AG10803 (cell line): ENCODE data around the gene C16orf46.

Source experiments
- DNase-seq: peaks from one replicate; pipeline ENCODE4 v3.0.0; 2010; ENCODE audit warnings: low read depth
- H3K4me3 ChIP-seq: 2 replicates; pipeline ENCODE4 v1.5.1; 2011; ENCODE audit warnings: mild to moderate bottlenecking, low read length, control low read depth
- TF ChIP-seq, protein P1 (sequence below): conservative IDR thresholded peaks from 2 replicates; pipeline ENCODE4 v1.5.1; 2011; ENCODE audit warnings: mild to moderate bottlenecking, low read length, control low read depth, inconsistent platforms

The C16orf46 gene

DNA sequence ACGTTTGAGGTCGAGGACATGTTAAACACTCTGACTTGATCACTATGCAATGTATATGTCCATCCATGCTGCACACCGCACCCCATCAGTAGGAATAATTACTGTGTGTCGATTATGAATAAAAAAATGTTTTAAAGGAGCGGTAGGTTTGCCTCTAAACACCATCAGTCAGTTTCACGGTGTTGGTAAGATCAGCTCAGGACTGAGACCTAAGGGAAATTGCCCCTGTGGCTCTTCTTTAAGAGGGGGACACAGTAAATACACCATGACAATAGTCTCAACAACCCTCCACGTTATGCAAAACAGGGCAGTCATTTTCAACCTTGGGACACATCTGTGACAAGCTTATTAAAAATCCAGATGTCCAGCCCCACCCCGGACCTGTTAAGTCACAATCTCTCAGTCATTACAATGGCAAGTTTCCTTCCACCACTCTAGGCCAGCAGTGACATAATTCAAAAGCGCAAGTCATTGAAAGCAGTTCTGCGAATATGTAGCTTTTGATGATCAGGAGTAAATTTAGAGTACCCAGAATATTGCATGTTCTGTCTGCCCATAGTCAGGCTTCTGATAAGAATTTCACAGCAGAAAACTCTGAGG, 40.2 kb downstream of the C16orf46 start:
- peak; percentile 24 for DNase-seq
- peak overlapping the region; percentile 72 for H3K4me3 ChIP-seq
- TF ChIP-seq, protein P1, sequence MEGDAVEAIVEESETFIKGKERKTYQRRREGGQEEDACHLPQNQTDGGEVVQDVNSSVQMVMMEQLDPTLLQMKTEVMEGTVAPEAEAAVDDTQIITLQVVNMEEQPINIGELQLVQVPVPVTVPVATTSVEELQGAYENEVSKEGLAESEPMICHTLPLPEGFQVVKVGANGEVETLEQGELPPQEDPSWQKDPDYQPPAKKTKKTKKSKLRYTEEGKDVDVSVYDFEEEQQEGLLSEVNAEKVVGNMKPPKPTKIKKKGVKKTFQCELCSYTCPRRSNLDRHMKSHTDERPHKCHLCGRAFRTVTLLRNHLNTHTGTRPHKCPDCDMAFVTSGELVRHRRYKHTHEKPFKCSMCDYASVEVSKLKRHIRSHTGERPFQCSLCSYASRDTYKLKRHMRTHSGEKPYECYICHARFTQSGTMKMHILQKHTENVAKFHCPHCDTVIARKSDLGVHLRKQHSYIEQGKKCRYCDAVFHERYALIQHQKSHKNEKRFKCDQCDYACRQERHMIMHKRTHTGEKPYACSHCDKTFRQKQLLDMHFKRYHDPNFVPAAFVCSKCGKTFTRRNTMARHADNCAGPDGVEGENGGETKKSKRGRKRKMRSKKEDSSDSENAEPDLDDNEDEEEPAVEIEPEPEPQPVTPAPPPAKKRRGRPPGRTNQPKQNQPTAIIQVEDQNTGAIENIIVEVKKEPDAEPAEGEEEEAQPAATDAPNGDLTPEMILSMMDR = no peak

DNA sequence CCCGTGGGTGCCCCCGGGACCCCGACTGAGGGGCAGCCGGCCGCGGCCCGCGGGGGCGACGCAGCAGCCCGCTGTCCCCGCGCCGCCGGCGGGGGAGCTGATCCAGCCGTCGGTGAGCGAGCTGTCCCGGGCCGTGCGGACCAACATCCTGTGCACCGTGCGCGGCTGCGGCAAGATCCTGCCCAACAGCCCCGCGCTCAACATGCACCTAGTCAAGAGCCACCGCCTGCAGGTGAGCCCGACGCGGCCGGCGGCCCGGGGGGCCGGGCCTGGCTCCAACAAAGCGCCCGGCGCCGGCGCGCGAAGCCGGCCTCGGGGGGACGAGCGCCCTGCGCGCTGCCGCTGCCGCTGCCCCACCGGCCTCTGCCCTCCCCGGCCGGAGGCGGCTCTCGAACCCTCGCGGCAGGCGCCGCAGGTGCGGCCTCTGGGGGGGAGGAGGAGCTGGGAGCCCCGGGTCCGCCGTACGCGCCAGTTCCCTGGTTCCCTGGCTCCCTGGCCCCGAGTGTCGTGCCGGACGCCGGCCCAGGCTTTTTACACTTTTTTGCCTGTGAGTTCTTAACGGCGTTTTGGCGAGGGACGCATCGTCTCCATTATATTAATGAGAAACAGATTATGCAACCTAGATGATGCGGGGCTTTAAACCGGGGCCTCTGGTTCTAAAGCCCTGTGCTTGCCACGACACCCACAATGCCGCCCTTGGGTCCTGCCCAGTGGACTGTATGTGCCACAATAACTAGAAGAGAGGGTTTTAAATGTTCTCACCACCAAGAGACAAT, 40.9 kb downstream of the C16orf46 start:
- TF ChIP-seq, protein P1 = no peak
- DNase-seq = peak; percentile 26
- peak overlapping the region; percentile 72 for H3K4me3 ChIP-seq

DNA sequence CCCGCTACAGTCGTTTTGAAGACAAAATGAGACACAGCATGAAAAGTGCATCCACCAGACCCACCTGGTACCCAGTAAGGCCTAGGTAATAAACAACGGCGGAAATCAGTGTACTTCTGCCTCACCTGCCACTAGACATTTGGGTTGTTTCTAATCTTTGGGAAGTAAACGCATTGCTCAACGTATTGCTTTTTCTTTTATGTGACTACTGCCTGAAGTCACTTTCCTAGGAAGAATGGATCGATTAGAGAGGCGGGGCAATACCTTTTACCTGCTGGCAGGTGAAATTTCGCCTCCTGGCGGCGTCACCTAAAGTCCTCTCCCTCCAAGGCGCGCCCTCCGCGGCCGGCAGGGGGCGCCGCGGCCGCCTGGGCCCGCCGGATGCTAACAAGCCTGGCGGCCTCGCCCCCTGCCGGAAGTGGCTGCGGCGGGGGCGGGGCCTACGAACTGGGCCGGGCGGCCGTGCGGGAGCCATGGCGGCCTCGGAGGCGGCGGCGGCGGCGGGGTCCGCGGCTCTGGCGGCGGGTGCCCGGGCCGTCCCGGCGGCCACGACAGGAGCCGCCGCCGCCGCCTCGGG, 41.6 kb downstream of the C16orf46 start, which contains the start of gene ATMIN:
Gene ATMIN (plus strand): TSS at position 445 of the 577 bp plus-strand sequence. CDS start 29 bp downstream, at position 474.
- peak; percentile 80 for DNase-seq
- peak within 1 kb of the TSS; percentile 72 for H3K4me3 ChIP-seq
- TF ChIP-seq, protein P1 = peak; percentile 70

DNA sequence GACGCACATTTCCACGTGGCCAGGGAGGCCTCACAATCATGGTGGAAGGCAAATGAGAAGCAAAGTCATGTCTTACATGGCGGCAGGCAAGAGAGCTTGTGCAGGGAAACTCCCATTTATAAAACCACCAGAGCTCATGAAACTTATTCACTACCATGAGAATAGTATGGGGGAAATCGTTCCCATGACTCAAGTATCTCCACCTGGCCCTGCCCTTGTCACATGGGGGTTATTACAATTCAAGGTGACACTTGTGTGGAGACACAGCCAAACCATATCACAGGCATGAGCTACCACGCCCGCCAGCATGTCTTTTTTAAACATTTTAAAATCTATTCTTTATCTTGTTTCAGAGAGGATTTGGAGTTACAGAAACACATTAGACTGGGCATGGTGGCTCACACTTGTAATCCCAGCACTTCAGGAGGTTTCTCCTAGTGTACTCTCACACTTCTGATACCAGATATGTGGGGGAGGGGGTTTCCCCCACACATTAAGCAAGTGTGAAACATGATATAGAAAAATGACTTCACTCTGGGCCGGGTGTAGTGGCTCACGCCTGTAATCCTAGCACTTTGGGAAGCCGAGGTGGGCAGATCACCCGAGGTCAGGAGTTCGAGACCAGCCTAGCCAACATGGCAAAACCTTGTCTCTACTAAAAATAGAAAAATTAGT, 47.0 kb downstream of the C16orf46 start:
- DNase-seq = no peak
- H3K4me3 ChIP-seq = no peak overlapping the region
- TF ChIP-seq, protein P1 = no peak

DNA sequence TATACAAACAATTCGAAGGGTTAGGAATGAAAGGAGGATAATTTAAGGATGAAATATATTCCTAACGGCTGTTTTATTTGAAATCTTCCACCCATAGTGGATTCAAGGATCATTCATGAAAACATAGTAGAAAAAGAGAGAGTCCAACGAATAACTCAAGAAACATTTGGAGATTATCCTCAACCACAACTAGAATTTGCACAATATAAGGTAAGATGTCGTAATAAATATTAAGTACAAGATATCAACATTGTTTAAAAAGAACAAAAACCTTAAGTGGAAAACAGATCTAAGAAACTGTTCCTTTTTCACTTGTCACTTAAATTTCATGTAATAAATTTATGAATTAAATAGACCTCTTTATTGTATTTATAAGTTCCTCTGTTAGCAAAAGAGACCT, 50.6 kb downstream of the C16orf46 start:
- DNase-seq = no peak
- H3K4me3 ChIP-seq = no peak overlapping the region
- TF ChIP-seq, protein P1 = no peak

DNA sequence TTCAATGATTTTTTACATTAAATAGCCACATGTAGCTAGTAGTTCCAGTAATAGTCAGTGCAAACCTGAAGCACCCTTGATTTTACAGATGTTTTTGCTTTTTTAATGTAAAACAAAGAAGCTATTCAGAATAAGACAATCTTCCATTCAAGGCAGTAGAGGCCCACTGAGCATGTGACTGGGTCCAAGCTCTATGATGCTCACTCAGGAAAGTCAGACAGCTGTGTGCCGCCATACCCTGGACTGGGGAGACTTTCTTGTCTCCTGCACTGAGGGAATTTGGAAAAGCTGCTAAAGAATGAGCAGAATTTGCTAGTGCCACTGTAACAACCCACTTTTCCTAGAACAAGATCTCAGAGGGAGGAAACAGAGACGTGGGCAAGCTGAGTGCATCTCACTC, 58.5 kb downstream of the C16orf46 start:
- H3K4me3 ChIP-seq = no peak overlapping the region
- no peak for DNase-seq
- TF ChIP-seq, protein P1 = no peak
